Endothelial cell of umbilical vein (primary cell): ENCODE measurements around the gene AUTS2. TPM values are rescaled to one million over a fixed set of nuclear protein-coding genes. Genes with fewer than 3 reads are reported as not detected.

Experiments
- BruUV-seq: library from RNA; stranded (reverse); fragments of 400-500 nt; replicated peaks from 2 replicates; lab custom pipeline; 2021; lab: Mats Ljungman, UMichigan
- CTCF ChIA-PET: fragments of 300-600, 350-600 bp; sonication (Branson Sonifier 250); formaldehyde crosslinking; loops from one replicate; lab custom pipeline; 2021; ENCODE audit warnings: antibody characterized with exemption, inconsistent platforms; lab: Charles Lee
- POLR2A ChIA-PET: fragments of 300-600, 350-600 bp; sonication (Branson Sonifier 250); formaldehyde crosslinking; loops from one replicate; lab custom pipeline; 2021; ENCODE audit warnings: antibody characterized with exemption, inconsistent platforms; lab: Charles Lee
- DNase-seq: peaks from one replicate; pipeline ENCODE4 v3.0.0-alpha.2; 2011; ENCODE audit warnings: low read depth, low spot score
- FAIRE-seq: peaks from 2 replicates; lab custom pipeline; 2011; peaks lifted over from hg19 to GRCh38; lab: Jason Lieb, UNC
- H2AFZ ChIP-seq: 2 replicates; pipeline ENCODE4 v1.6.0; 2012; ENCODE audit warnings: low read depth, low read length, control low read depth, inconsistent platforms
- H3K27ac ChIP-seq: 2 replicates; pipeline ENCODE4 v1.5.1; 2011; ENCODE audit warnings: low read depth, mild to moderate bottlenecking, control low read depth, low read length, moderate library complexity; ENCODE audit not compliant: insufficient read depth
- H3K27me3 ChIP-seq, 2 experiments: 2 replicates each; pipeline versions ENCODE4 v1.6.0 to v1.6.1; 2011; ENCODE audit warnings: low read length in 2 of 2, mixed read lengths in 1 of 2; ENCODE audit not compliant: control insufficient read depth in 2 of 2, insufficient read depth in 2 of 2
- H3K36me3 ChIP-seq, 2 experiments: 2 replicates in 1 of 2; 3 replicates in 1 of 2; pipeline ENCODE4 v1.5.1; 2011; ENCODE audit warnings: low read length in 2 of 2, mild to moderate bottlenecking in 1 of 2, moderate library complexity in 1 of 2; ENCODE audit not compliant: control insufficient read depth in 2 of 2, insufficient read depth in 2 of 2; ENCODE audit errors: extremely low read depth in 1 of 2
- H3K4me1 ChIP-seq: 3 replicates; pipeline ENCODE4 v1.5.1; 2011; ENCODE audit warnings: mild to moderate bottlenecking, low read length; ENCODE audit not compliant: control insufficient read depth, insufficient read depth; ENCODE audit errors: extremely low read depth
- H3K4me2 ChIP-seq: 2 replicates; pipeline ENCODE4 v1.6.1; 2011; ENCODE audit warnings: low read length, control low read depth, mixed read lengths; ENCODE audit not compliant: insufficient read depth
- H3K4me3 ChIP-seq, 3 experiments: fragments of 200-600 bp in 1 of 3; sonication (generic), shearing (Covaris generic) in 1 of 3; replicated peaks in 1 of 3; 2 replicates each; pipeline ENCODE4 v1.5.1; 2011 to 2016; ENCODE audit warnings: control low read depth in 3 of 3, low read length in 3 of 3, mild to moderate bottlenecking in 2 of 3, inconsistent platforms in 1 of 3, low read depth in 1 of 3, moderate library complexity in 1 of 3; ENCODE audit not compliant: insufficient read depth in 1 of 3
- H3K79me2 ChIP-seq: 2 replicates; pipeline ENCODE4 v1.6.0; 2012; ENCODE audit warnings: low read length, inconsistent platforms; ENCODE audit not compliant: control insufficient read depth, insufficient read depth
- H3K9ac ChIP-seq: replicated peaks from 2 replicates; pipeline ENCODE3; 2011; ENCODE audit warnings: low read length, control low read depth; ENCODE audit not compliant: insufficient read depth; ENCODE audit errors: extremely low read depth
- H3K9me1 ChIP-seq: replicated peaks from 3 replicates; pipeline ENCODE4 v1.6.0; 2011; ENCODE audit warnings: mild to moderate bottlenecking, low read length; ENCODE audit not compliant: control insufficient read depth, insufficient read depth; ENCODE audit errors: extremely low read depth
- H3K9me3 ChIP-seq: replicated peaks from 2 replicates; pipeline ENCODE4 v1.5.1; 2012; ENCODE audit warnings: low read length, inconsistent platforms; ENCODE audit not compliant: control insufficient read depth, insufficient read depth
- H4K20me1 ChIP-seq: replicated peaks from 2 replicates; pipeline ENCODE3; 2011; ENCODE audit warnings: mild to moderate bottlenecking, low read length; ENCODE audit not compliant: control insufficient read depth, insufficient read depth; ENCODE audit errors: extremely low read depth
- CTCF ChIP-seq, 2 donors: IDR thresholded peaks; 1 replicate in 1 of 2; 2 replicates in 1 of 2; pipeline ENCODE4 v1.5.1; 2011; ENCODE audit warnings: low read length in 2 of 2, mild to moderate bottlenecking in 2 of 2, moderate library complexity in 2 of 2, control low read depth in 1 of 2, inconsistent platforms in 1 of 2, low read depth in 1 of 2; ENCODE audit not compliant: insufficient read depth in 1 of 2; ENCODE audit errors: extremely low read depth in 1 of 2
- EZH2 ChIP-seq: IDR thresholded peaks from 2 replicates; pipeline ENCODE4 v1.6.1; 2012; ENCODE audit warnings: borderline replicate concordance, low read depth, mild to moderate bottlenecking, moderate library complexity, low read length, inconsistent platforms; ENCODE audit not compliant: severe bottlenecking
- FOS ChIP-seq: IDR thresholded peaks from 2 replicates; pipeline ENCODE4 v1.6.1; 2011; ENCODE audit warnings: mild to moderate bottlenecking, low read length, moderate library complexity, borderline replicate concordance; ENCODE audit not compliant: insufficient read depth
- GATA2 ChIP-seq: IDR thresholded peaks from 2 replicates; pipeline ENCODE4 v1.7.0; 2011; ENCODE audit warnings: low read depth, mild to moderate bottlenecking, moderate library complexity, mixed read lengths, low read length; ENCODE audit not compliant: insufficient read length, insufficient read depth
- MYC ChIP-seq: IDR thresholded peaks from one replicate; pipeline ENCODE4 v1.6.1; 2011; ENCODE audit warnings: mild to moderate bottlenecking, low read depth, low read length
- POLR2AphosphoS5 ChIP-seq: IDR thresholded peaks from 2 replicates; pipeline ENCODE4 v1.6.1; 2012; ENCODE audit warnings: low read depth, mild to moderate bottlenecking, control low read depth, low read length, moderate library complexity; ENCODE audit not compliant: insufficient read depth
- dilution Hi-C: fragments of 300-500 bp; cut with MboI; formaldehyde crosslinking; loops from one replicate; pipeline ENCODE4 v1.15.0; 2019; ENCODE audit warnings: low sequenced_read_pairs; ENCODE audit not compliant: extremely low pct_ligation_motif_present
- intact Hi-C: fragments of 100-400 bp; cut with micrococcal nuclease; formaldehyde crosslinking; loops from one replicate; pipeline ENCODE4 v1.10.0; 2022
- polyA plus RNA-seq, 4 experiments: library from polyadenylated mRNA; depleted of rRNA in 3 of 4; stranded (reverse) in 3 of 4; unstranded in 1 of 4; fragments of >200 nt; gene quantifications; 2 replicates each; pipeline versions ENCODE4 v1.2.1 to v1.2.3, GENCODE V29; 2011 to 2012; ENCODE audit warnings: missing spikeins in 1 of 4
- total RNA-seq: library from RNA; stranded (reverse); gene quantifications from 2 replicates; pipeline ENCODE4 v1.2.3, GENCODE V29; 2021

The AUTS2 gene
- total and polyA plus RNA-seq, 2 donors (not counting 3 experiments of a cell fraction or from before 2014, with no cell fraction given): 0.59 to 8.0 TPM

GRCh38 chr7:69789563-69789962 is 191.3 kb downstream of the AUTS2 start:
- Histone ChIP-seq H3K27me3 (no peaks in the 10 kb centered on the region), H3K9me1 (no peaks in the 10 kb centered on the region), H4K20me1 (no peaks in the 10 kb centered on the region), H2AFZ (no peak overlapping the region), H3K79me2 (no peaks in the 10 kb centered on the region), H3K36me3 (no peaks in the 10 kb centered on the region), H3K4me2 (no peak overlapping the region), H3K4me1 (no peaks in the 10 kb centered on the region), H3K9ac (no peak overlapping the region), H3K4me3 (no peak overlapping the region), H3K9me3 (no peaks in the 10 kb centered on the region), H3K27ac (no peak overlapping the region)
- no peak for DNase-seq
- CTCF ChIA-PET: no interaction called here
- BruUV-seq: no TSS peak
- FAIRE-seq: no peak
- intact Hi-C loops (no loop called here), dilution Hi-C loops (no loop called here)
- POLR2A ChIA-PET: no interaction called here
- no peak for TF ChIP-seq EZH2
- TF ChIP-seq POLR2AphosphoS5: no peak
- TF ChIP-seq MYC: no peak
- TF ChIP-seq GATA2: no peak
- no peak for TF ChIP-seq FOS
- TF ChIP-seq CTCF (IDR thresholded peaks at IDR 0.05; ENCODE audit: extremely low read depth in 1 of 2, insufficient read depth in 1 of 2, low read depth in 1 of 2, low read length in 2 of 2): no peak
